SK-N-SH (cell line): ENCODE results near the gene SLC35F1. TPM values are rescaled to one million over a fixed set of nuclear protein-coding genes. Genes with fewer than 3 reads are reported as not detected.

Experiments
- CTCF ChIA-PET: fragments of 300-600, 350-600 bp; formaldehyde crosslinking; extraction: SDS; loops from one replicate; lab custom pipeline; 2021; lab: Yijun Ruan, JAX
- POLR2A ChIA-PET: fragments of 350-600 bp; sonication (Branson Sonifier 250); formaldehyde crosslinking; extraction: SDS; loops from one replicate; lab custom pipeline; 2020; ENCODE audit warnings: antibody characterized with exemption, inconsistent platforms; lab: Yijun Ruan, JAX
- DNase-seq: peaks from one replicate; pipeline ENCODE4 v3.0.0; 2012
- H2AFZ ChIP-seq: fragments of 200-600 bp; sonication (generic); 2 replicates; pipeline ENCODE4 v1.8.1; 2016; ENCODE audit warnings: antibody characterized with exemption, mild to moderate bottlenecking, low read depth
- H3F3A ChIP-seq: fragments of 200-600 bp; sonication (generic); replicated peaks from 2 replicates; pipeline ENCODE3; 2016; ENCODE audit warnings: antibody characterized with exemption, mild to moderate bottlenecking; ENCODE audit not compliant: insufficient read depth
- H3K27ac ChIP-seq, 2 experiments: fragments of 200-500 bp in 1 of 2; fragments of 200-600 bp in 1 of 2; sonication (Bioruptor generic) in 1 of 2; sonication (generic), shearing (Covaris generic) in 1 of 2; 2 replicates each; pipeline versions ENCODE4 v1.5.1 to v1.6.1; 2014 to 2016; ENCODE audit warnings: low read depth in 2 of 2, inconsistent platforms in 1 of 2, low read length in 1 of 2, mild to moderate bottlenecking in 1 of 2, mixed read lengths in 1 of 2
- H3K27me3 ChIP-seq: fragments of 200-600 bp; sonication (generic), shearing (Covaris generic); 2 replicates; pipeline ENCODE4 v1.6.1; 2016; ENCODE audit warnings: mixed run types; ENCODE audit not compliant: insufficient read depth
- H3K36me3 ChIP-seq, 2 experiments: fragments of 200-500 bp in 1 of 2; fragments of 200-600 bp in 1 of 2; sonication (Bioruptor generic) in 1 of 2; sonication (generic) in 1 of 2; replicated peaks in 1 of 2; 2 replicates each; pipeline versions ENCODE3 to v1.5.1; 2014 to 2016; ENCODE audit warnings: low read length in 1 of 2, mild to moderate bottlenecking in 1 of 2; ENCODE audit not compliant: insufficient read depth in 2 of 2, control insufficient read depth in 1 of 2
- H3K4me1 ChIP-seq, 2 experiments: fragments of 200-500 bp in 1 of 2; fragments of 200-600 bp in 1 of 2; sonication (Bioruptor generic) in 1 of 2; sonication (generic), shearing (Covaris generic) in 1 of 2; 2 replicates each; pipeline versions ENCODE4 v1.5.1 to v1.6.1; 2014 to 2016; ENCODE audit warnings: low read depth in 1 of 2, low read length in 1 of 2, mixed run types in 1 of 2; ENCODE audit not compliant: insufficient read depth in 2 of 2, control insufficient read depth in 1 of 2
- H3K4me2 ChIP-seq: fragments of 200-600 bp; sonication (generic), shearing (Covaris generic); 2 replicates; pipeline ENCODE4 v1.6.1; 2017; ENCODE audit warnings: mixed run types
- H3K4me3 ChIP-seq, 2 experiments: fragments of 200-500 bp in 1 of 2; fragments of 200-600 bp in 1 of 2; sonication (Bioruptor generic) in 1 of 2; sonication (generic), shearing (Covaris generic) in 1 of 2; 2 replicates each; pipeline versions ENCODE4 v1.5.1 to v1.8.1; 2014 to 2016; ENCODE audit warnings: low read depth in 2 of 2, inconsistent platforms in 1 of 2, low read length in 1 of 2, mild to moderate bottlenecking in 1 of 2, mixed read lengths in 1 of 2, moderate library complexity in 1 of 2
- H3K79me2 ChIP-seq: fragments of 200-600 bp; sonication (generic); 2 replicates; pipeline ENCODE4 v1.8.1; 2017; ENCODE audit warnings: mild to moderate bottlenecking; ENCODE audit not compliant: insufficient read depth
- H3K9ac ChIP-seq: fragments of 200-600 bp; sonication (generic); 2 replicates; pipeline ENCODE4 v1.6.1; 2017; ENCODE audit warnings: mixed run types
- H3K9me2 ChIP-seq: fragments of 200-600 bp; sonication (generic); 2 replicates; pipeline ENCODE4 v1.6.1; 2017; ENCODE audit warnings: mixed run types
- H3K9me3 ChIP-seq: fragments of 200-600 bp; sonication (generic); 2 replicates; pipeline ENCODE4 v1.6.1; 2017; ENCODE audit warnings: mixed run types, mild to moderate bottlenecking, moderate library complexity
- H4K20me1 ChIP-seq: fragments of 200-600 bp; sonication (generic); 2 replicates; pipeline ENCODE4 v1.6.1; 2017; ENCODE audit warnings: mild to moderate bottlenecking, mixed run types; ENCODE audit not compliant: insufficient read depth
- CHD2 ChIP-seq: fragments of 150-350 bp; IDR thresholded peaks from 2 replicates; pipeline ENCODE4 v1.6.1; 2018; ENCODE audit warnings: low read length; ENCODE audit not compliant: partially characterized antibody
- ELF1 ChIP-seq: IDR thresholded peaks from 2 replicates; pipeline ENCODE4 v1.4.0; 2012
- EP300 ChIP-seq, 2 experiments: IDR thresholded peaks; 2 replicates each; pipeline versions ENCODE4 v1.4.0 to v1.6.1; 2012; ENCODE audit warnings: borderline replicate concordance in 1 of 2, low read depth in 1 of 2, low read length in 1 of 2
- EZH2phosphoT487 ChIP-seq: fragments of 200-600 bp; sonication (generic); IDR thresholded peaks from 2 replicates; pipeline ENCODE4 v1.6.1; 2017; ENCODE audit warnings: low read depth, mixed run types, mild to moderate bottlenecking, antibody characterized with exemption, moderate library complexity, borderline replicate concordance
- FOSL2 ChIP-seq: IDR thresholded peaks from 2 replicates; pipeline ENCODE4 v1.4.0; 2012; ENCODE audit warnings: low read depth, mild to moderate bottlenecking, moderate library complexity, borderline replicate concordance
- FOXM1 ChIP-seq: IDR thresholded peaks from 2 replicates; pipeline ENCODE4 v1.4.0; 2012; ENCODE audit warnings: low read depth, mild to moderate bottlenecking
- GATA2 ChIP-seq: sonication (generic); formaldehyde crosslinking; IDR thresholded peaks from 2 replicates; pipeline ENCODE4 v1.5.0; 2020; ENCODE audit warnings: mild to moderate bottlenecking, missing genetic modification reagents
- JUND ChIP-seq: IDR thresholded peaks from 2 replicates; pipeline ENCODE4 v1.4.0; 2012
- MAX ChIP-seq: IDR thresholded peaks from 2 replicates; pipeline ENCODE4 v1.4.0; 2012; ENCODE audit warnings: low read depth
- MEF2A ChIP-seq: IDR thresholded peaks from 2 replicates; pipeline ENCODE4 v1.4.0; 2012; ENCODE audit warnings: low read depth, borderline replicate concordance
- MXI1 ChIP-seq: IDR thresholded peaks from 2 replicates; pipeline ENCODE4 v1.6.1; 2012; ENCODE audit warnings: mild to moderate bottlenecking, low read depth, low read length, improper control_type of control experiment
- POLR2AphosphoS5 ChIP-seq: IDR thresholded peaks from 2 replicates; pipeline ENCODE4 v1.6.1; 2012; ENCODE audit warnings: low read depth, low read length
- RCOR1 ChIP-seq: fragments of 150-350 bp; IDR thresholded peaks from 2 replicates; pipeline ENCODE4 v1.6.1; 2017; ENCODE audit warnings: antibody characterized with exemption, low read length
- REST ChIP-seq: IDR thresholded peaks from 2 replicates; pipeline ENCODE4 v1.6.1; 2012; ENCODE audit warnings: mild to moderate bottlenecking, low read depth, low read length, moderate library complexity
- RXRA ChIP-seq: IDR thresholded peaks from 2 replicates; pipeline ENCODE4 v1.4.0; 2012; ENCODE audit warnings: low read depth, mild to moderate bottlenecking, borderline replicate concordance
- SIN3A ChIP-seq: IDR thresholded peaks from 2 replicates; pipeline ENCODE4 v1.6.1; 2012; ENCODE audit warnings: low read depth, mild to moderate bottlenecking, low read length, moderate library complexity, borderline replicate concordance
- TCF12 ChIP-seq: IDR thresholded peaks from 2 replicates; pipeline ENCODE4 v1.4.0; 2012
- YY1 ChIP-seq: IDR thresholded peaks from 2 replicates; pipeline ENCODE4 v1.4.0; 2012; ENCODE audit warnings: low read depth, mild to moderate bottlenecking
- WGBS: methylation state at CpG from one replicate; pipeline ENCODE4 v1.1.6; 2017; ENCODE audit warnings: low lambda C conversion rate; 5-methylcytosine and 5-hydroxymethylcytosine counted together
- polyA plus RNA-seq, 3 experiments: library from polyadenylated mRNA; depleted of rRNA; stranded (reverse); fragments of >200 nt; gene quantifications; 2 replicates each; pipeline ENCODE4 v1.2.3, GENCODE V29; 2012
- TF ChIP-seq, protein P1 (sequence below): fragments of 150-350 bp; IDR thresholded peaks from 2 replicates; pipeline ENCODE4 v1.6.1; 2016; ENCODE audit warnings: mild to moderate bottlenecking, low read depth, low read length

The SLC35F1 gene
- polyA plus RNA-seq, 1 of the 3 experiments (the other 2 are of a cell fraction) = under 0.01 TPM

GRCh38 chr6:118148561-118148960 is 241.5 kb downstream of the SLC35F1 start:
- Histone ChIP-seq H2AFZ (no peak overlapping the region), H3K79me2 (no peaks in the 10 kb centered on the region), H3K36me3 (no peaks in the 10 kb centered on the region), H3K27ac (no peak overlapping the region), H3K9ac (no peak overlapping the region), H3K9me3 (no peaks in the 10 kb centered on the region), H3K9me2 (no peaks in the 10 kb centered on the region), H3F3A (no peaks in the 10 kb centered on the region), H3K4me1 (peaks cover 0 to 3% of the 10 kb centered on the region in 2 experiments; a peak in 1 of 4 replicates), H3K4me3 (no peak overlapping the region), H3K4me2 (no peak overlapping the region), H4K20me1 (no peaks in the 10 kb centered on the region), H3K27me3 (no peaks in the 10 kb centered on the region)
- DNase-seq = no peak
- POLR2A ChIA-PET = no interaction called here
- no peak for TF ChIP-seq EP300 (IDR thresholded peaks at IDR 0.05; ENCODE audit: borderline replicate concordance in 1 of 2, low read depth in 1 of 2, low read length in 1 of 2)
- no peak for TF ChIP-seq SIN3A
- no peak for TF ChIP-seq POLR2AphosphoS5
- TF ChIP-seq YY1 = no peak
- no peak for TF ChIP-seq FOXM1
- no peak for TF ChIP-seq RCOR1
- 4% methylated on average over 2 of the region's 2 CpGs for WGBS
- CTCF ChIA-PET = no interaction called here

DNA sequence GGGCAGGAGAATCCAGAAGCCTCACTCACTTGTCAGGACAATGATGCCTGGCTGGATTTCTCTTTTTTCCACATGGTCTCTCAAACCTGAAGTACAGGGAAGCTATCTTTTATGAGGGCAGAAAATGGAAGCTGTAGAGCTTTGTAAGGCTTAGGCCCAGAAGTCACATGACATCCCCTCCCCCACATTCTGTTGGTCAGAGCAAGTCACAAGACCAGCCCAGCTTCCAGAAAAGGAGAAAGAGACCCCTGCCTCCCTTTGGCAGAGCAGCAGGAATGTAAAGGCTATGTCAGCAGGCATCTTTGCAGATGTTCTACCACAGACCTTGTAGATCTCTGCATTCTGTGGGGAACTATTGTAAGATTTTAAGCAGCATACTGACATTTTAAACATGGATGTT is 245.5 kb downstream of the SLC35F1 start:
- H3K27me3 ChIP-seq = no peaks in the 10 kb centered on the region
- CTCF ChIA-PET = no interaction called here
- POLR2A ChIA-PET = no interaction called here
- H3F3A ChIP-seq = no peaks in the 10 kb centered on the region
- no peak overlapping the region for H3K4me3 ChIP-seq
- H3K9me3 ChIP-seq = no peaks in the 10 kb centered on the region
- peaks cover 0 to 3% of the 10 kb centered on the region in 2 experiments; a peak in 1 of 4 replicates for H3K4me1 ChIP-seq
- DNase-seq = no peak
- no peak overlapping the region for H3K27ac ChIP-seq
- H4K20me1 ChIP-seq = no peaks in the 10 kb centered on the region
- H3K79me2 ChIP-seq = no peaks in the 10 kb centered on the region
- no peak overlapping the region for H3K4me2 ChIP-seq
- TF ChIP-seq TCF12 (no peak), RXRA (no peak), FOSL2 (no peak), MXI1 (no peak), MAX (no peak), ELF1 (no peak), EZH2phosphoT487 (no peak), GATA2 (CRISPR knock-in tag) (no peak), YY1 (no peak), JUND (no peak), SIN3A (no peak), MEF2A (no peak), REST (no peak), CHD2 (no peak)
- TF ChIP-seq, protein P1, sequence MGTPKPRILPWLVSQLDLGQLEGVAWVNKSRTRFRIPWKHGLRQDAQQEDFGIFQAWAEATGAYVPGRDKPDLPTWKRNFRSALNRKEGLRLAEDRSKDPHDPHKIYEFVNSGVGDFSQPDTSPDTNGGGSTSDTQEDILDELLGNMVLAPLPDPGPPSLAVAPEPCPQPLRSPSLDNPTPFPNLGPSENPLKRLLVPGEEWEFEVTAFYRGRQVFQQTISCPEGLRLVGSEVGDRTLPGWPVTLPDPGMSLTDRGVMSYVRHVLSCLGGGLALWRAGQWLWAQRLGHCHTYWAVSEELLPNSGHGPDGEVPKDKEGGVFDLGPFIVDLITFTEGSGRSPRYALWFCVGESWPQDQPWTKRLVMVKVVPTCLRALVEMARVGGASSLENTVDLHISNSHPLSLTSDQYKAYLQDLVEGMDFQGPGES = no peak
- H3K9ac ChIP-seq = no peak overlapping the region
- H3K36me3 ChIP-seq = no peaks in the 10 kb centered on the region
- no peaks in the 10 kb centered on the region for H3K9me2 ChIP-seq
- H2AFZ ChIP-seq = no peak overlapping the region
